Measurements from ENCODE around the gene IL31. TPM values are rescaled to one million over a fixed set of nuclear protein-coding genes. Genes with fewer than 3 reads are reported as not detected.

The IL31 gene
- not detected in 2 replicates for total RNA-seq

DNA sequence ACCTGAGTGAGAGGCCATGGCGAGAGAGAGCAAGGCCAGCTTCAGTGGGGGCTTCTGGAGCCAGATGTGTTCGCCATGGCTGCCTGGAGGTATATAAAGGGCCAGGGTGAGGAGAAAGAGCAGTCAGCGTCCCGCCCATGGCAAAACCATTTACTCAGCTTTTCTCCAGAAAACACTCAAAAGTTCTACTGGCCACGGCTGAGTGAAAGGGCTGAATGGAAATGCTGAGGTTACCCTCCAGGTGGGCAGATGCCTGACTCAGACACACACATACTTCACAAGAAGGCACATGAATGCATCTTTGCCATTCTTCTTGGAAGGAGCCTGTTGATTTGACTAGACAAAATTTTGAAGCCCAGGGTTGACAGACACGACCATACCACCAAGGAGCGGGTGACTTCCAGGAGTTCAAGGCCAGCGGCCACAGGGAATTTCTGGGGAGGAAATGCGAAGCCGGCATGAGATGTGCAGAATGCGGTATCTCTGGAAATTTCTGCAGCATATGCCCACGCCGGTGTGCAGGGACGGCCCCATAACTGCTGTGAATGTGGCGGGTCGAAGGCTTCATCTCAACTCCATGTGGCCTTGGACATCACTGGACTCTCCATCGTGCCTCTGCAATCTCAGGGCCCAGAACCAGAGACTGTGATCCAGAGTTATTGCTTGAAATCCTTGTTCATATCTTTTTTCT lies at the start of gene IL31:
Gene IL31 (minus strand): TSS at position 67 of the 691 bp plus-strand sequence. CDS start 49 bp downstream, at position 18.

GRCh38 chr12:122203301-122204166 lies 29.5 kb upstream of the IL31 start, which contains the start of gene B3GNT4:
Gene B3GNT4 (plus strand): TSS chr12:122203709. CDS start chr12:122204619, 910 bp downstream.

DNA sequence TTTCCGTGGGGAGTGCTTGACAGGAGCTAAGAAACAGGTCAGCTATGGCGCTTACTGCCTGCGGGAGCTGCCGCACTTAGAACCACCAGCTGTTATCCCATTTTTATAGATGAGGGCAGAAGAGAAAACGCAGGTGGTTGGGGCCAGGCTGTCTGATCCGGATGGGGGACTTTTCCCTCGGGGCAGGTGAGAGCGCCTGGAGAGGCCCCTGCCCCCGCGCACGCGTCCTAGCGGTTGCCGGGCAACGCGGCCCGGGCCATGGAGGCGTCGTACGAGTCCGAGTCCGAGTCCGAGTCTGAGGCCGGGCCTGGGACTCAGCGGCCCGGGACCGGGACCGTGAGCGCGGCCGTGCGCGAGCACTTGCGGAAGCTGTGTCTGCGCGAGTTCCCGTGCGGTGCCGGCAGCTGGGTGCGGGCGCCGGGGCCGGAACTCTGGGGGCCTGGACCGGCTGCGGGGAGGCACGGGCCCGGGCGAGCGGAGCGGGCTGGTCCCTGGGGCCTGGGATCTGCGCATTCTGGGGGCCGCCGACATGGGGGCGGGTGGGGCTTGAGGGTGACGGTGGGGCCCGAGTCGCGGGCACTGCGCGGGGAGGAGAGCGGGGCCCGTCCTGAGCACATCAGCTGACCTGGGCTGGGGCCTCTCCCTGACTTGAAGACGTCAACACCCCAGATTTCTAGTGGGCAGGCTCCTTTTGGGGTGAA lies 9.0 kb upstream of the IL31 start, which contains the start of gene LRRC43:
Gene LRRC43 (plus strand): TSS at position 237 of the 701 bp plus-strand sequence. CDS start 22 bp downstream, at position 259.

Small RNAs within 50 kb of the gene (small RNA-seq; reads per million reads assigned to genes)
- gene DIABLO: 2.1 reads per million, percentile 74 among the genes with 10 or more reads in this experiment

Other genes starting within 250 kb of the IL31 start
- 4.0 and 4.1 TPM in 2 replicates for gene BCL7A, start 152.3 kb downstream of the IL31 start, total RNA-seq
- 10.5 and 11.8 TPM in 2 replicates for gene MLXIP, start 95.5 kb downstream of the IL31 start, total RNA-seq
- 1.0 and 3.4 TPM in 2 replicates for gene LRRC43, start 8.9 kb upstream of the IL31 start, total RNA-seq
- 0.26 and 0.54 TPM in 2 replicates for gene B3GNT4, start 29.5 kb upstream of the IL31 start, total RNA-seq
- gene DIABLO, start 51.8 kb upstream of the IL31 start, total RNA-seq: 54.7 and 57.6 TPM in 2 replicates
- gene VPS33A, start 92.3 kb upstream of the IL31 start, total RNA-seq: 23.0 and 25.1 TPM in 2 replicates
- gene CLIP1, start 248.4 kb upstream of the IL31 start, total RNA-seq: 91.4 and 98.7 TPM in 2 replicates